Head of caudate nucleus (tissue), 42 donors: Measurements from ENCODE around the gene NUCB1.
"Not testable (repeated sequence)": the region's sequence is repeated elsewhere in the genome, so short reads cannot be mapped to it uniquely, and the experiment has no call there.

ENCODE experiments used
- DNase-seq, 42 donors: peaks; one replicate each; pipeline versions ENCODE4 v3.0.0 to v3.0.0-alpha.2; 2020 to 2021; ENCODE audit warnings: mixed read lengths in 7 of 42
- intact Hi-C: fragments of 100-400 bp; cut with DNase I; formaldehyde crosslinking; loops from one replicate; pipeline ENCODE4 v1.15.0; 2022

The NUCB1 gene

GRCh38 chr19:48872884-48873475, 27.1 kb upstream of the NUCB1 start:
- intact Hi-C loops = no loop called here
- peak in 32 of 42 donors; percentile 18 to 81 (median 52) for DNase-seq

GRCh38 chr19:48873476-48874302, 26.4 kb upstream of the NUCB1 start:
- peak in 5 of 42 donors; percentile 6 to 30 (median 14) for DNase-seq
- intact Hi-C loops = no loop called here

GRCh38 chr19:48874303-48875135, 25.6 kb upstream of the NUCB1 start:
- peak in 21 of 42 donors; percentile 20 to 69 (median 42) for DNase-seq

DNA sequence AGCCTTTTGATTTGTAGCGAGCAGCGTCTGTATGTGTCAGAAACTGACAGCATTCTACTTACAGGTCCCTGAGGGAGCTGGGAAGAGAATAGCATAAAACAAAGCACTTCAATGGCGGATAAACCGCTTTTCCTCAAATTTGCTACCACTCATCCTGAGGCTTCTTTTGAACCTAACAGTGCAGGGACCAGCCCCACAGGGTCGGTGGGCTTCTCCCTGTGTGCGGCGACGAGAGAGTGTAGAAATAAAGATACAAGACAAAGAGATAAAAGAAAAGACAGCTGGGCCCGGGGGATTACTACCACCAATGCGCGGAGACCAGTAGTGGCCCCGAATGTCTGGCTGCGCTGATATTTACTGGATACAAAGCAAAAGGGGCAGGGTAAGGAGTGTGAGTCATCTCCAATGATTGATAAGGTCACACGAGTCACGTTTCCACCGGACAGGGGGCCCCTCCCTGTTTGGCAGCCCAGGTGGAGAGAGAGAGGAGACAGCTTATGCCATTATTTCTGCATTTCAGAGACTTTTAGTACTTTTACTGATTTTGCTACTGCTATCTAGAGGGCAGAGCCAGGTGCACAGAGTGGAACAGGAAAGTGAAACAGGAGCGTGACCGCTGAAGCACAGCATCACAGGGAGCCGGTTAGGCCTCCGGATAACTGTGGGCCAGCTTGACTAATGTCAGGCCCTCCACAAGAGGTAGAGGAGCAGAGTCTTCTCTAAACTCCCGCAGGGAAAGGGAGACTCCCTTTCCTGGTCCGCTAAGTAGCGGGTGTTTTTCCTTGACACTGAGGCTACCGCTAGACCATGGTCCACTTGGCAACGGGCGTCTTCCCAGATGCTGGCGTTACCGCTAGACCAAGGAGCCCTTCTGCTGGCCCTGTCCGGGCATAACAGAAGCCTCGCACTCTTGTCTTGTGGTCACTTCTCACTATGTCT, 23.8 kb upstream of the NUCB1 start:
- intact Hi-C loops, DNase-seq: not testable (repeated sequence)

More at GRCh38 chr19:48874303-48875135, 25.6 kb upstream of the NUCB1 start:
- intact Hi-C loops = no loop called here

DNA sequence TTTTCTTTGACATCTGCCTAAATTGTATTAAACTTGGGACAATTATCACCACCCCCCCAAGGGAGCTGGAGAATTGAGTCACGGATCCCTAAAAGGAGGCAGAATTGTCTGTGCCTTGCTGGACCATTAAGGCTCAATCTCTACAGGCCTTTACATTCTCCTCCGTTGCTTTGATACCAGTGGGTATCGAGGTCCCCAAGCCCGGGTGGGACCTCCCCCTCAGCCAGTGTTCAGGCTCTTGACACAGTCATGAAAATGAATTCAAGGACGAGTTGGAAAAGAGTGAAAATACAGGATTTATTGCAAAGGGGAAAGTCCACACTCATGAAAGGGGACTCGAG, 22.3 kb upstream of the NUCB1 start:
- intact Hi-C loops = no loop called here
- no peak for DNase-seq

GRCh38 chr19:48878196-48879024, 21.7 kb upstream of the NUCB1 start:
- no peak for DNase-seq
- intact Hi-C loops = no loop called here

- DNase-seq = no peak
- intact Hi-C loops = no loop called here
Measured at GRCh38 chr19:48879025-48879637, 21.0 kb upstream of the NUCB1 start.

- intact Hi-C loops, DNase-seq: not testable (repeated sequence)
Measured at GRCh38 chr19:48879696-48880095, 20.4 kb upstream of the NUCB1 start.

GRCh38 chr19:48881741-48882657, 18.1 kb upstream of the NUCB1 start:
- DNase-seq = peak in 15 of 42 donors; percentile 20 to 63 (median 35)
- intact Hi-C loops = no loop called here

- intact Hi-C loops = no loop called here
Measured at GRCh38 chr19:48883726-48884125, 16.4 kb upstream of the NUCB1 start.

GRCh38 chr19:48887861-48888612, 12.1 kb upstream of the NUCB1 start:
- intact Hi-C loops = no loop called here
- DNase-seq = no peak

More at GRCh38 chr19:48883726-48884125, 16.4 kb upstream of the NUCB1 start:
- DNase-seq = no peak

DNA sequence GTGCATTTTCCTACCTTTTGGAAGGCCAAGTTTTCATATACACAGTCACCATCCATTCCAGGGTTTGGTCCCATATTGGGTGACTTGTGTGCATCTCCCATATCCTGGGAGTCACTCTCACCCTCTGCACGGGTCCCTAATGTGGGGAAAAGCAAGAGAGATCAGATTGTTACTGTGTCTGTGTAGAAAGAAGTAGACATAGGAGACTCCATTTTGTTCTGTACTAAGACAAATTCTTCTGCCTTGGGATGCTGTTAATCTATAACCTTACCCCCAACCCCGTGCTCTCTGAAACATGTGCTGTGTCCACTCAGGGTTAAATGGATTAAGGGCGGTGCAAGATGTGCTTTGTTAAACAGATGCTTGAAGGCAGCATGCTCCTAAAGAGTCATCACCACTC, 10.6 kb upstream of the NUCB1 start:
- DNase-seq, intact Hi-C loops: not testable (repeated sequence)

- intact Hi-C loops = no loop called here
- no peak for DNase-seq
Measured at GRCh38 chr19:48890551-48890950, 9.6 kb upstream of the NUCB1 start.

- intact Hi-C loops = no loop called here
- no peak for DNase-seq
Measured at GRCh38 chr19:48895226-48895625, 4.9 kb upstream of the NUCB1 start.

GRCh38 chr19:48896191-48896720, 3.9 kb upstream of the NUCB1 start:
- intact Hi-C loops = no loop called here
- DNase-seq = peak in 40 of 42 donors; percentile 28 to 88 (median 68)
